ENCODE results near the gene EGFL8.
"Not testable (repeated sequence)": the region's sequence is repeated elsewhere in the genome, so short reads cannot be mapped to it uniquely, and the experiment has no call there.

The EGFL8 gene

GRCh38 chr6:32198345-32198696 lies 33.9 kb downstream of the EGFL8 start:
- DNase-seq, result no peak

- no peak for DNase-seq
Measured at GRCh38 chr6:32198866-32199265, 34.5 kb downstream of the EGFL8 start.

DNA sequence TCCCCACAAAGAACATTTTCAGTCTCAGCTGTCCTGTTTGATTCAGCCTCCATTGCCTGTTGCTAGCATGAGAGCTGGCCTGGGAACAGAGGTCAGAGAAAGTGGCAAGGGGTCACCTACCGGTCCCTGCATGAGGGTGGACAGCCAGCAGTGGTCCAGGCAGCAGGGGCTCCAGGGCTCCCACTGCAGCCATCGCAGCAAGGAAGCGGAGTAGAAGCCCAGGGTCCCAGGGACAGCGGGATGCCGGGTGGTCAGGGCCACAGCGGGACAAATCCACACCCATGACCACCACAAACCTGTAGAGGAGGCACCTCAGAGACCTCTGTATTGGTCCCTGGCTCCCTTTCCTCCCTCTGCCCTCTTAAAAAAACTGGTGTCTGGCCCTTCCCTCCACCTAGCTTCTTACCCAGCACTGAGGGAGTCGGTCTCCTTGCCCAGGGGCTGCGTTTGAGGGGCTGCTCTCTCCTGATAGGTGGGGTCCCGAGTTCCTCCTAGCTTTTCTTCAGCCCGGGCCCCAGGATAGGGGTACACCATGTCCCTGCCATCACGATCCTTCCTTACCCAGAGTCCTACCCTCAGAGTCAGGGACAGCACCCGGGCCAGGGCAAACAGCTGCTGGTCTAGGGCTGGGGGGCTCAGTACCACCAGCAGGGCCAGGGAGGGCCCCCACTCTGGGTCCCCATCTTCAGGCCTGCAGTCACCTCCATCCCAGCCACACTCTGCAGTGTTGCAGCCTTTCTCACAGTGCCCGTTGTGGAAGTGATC lies 36.5 kb downstream of the EGFL8 start:
- DNase-seq, result no peak

GRCh38 chr6:32202186-32202585 lies 37.8 kb downstream of the EGFL8 start:
- no peak for DNase-seq

GRCh38 chr6:32203426-32204267 lies 39.3 kb downstream of the EGFL8 start:
- DNase-seq, result no peak

GRCh38 chr6:32204268-32204715 lies 39.9 kb downstream of the EGFL8 start:
- DNase-seq, result no peak

- no peak for DNase-seq
Measured at GRCh38 chr6:32208996-32209395, 44.6 kb downstream of the EGFL8 start.

- no peak for DNase-seq
Measured at GRCh38 chr6:32210191-32210601, 45.8 kb downstream of the EGFL8 start.

- DNase-seq, result not testable (repeated sequence)
Measured at GRCh38 chr6:32211432-32211831, 47.0 kb downstream of the EGFL8 start.

- DNase-seq, result no peak
Measured at GRCh38 chr6:32212076-32212760, 47.8 kb downstream of the EGFL8 start.

- DNase-seq, result no peak
Measured at GRCh38 chr6:32213649-32214048, 49.3 kb downstream of the EGFL8 start.

GRCh38 chr6:32214126-32214525 lies 49.7 kb downstream of the EGFL8 start:
- DNase-seq, result no peak

DNA sequence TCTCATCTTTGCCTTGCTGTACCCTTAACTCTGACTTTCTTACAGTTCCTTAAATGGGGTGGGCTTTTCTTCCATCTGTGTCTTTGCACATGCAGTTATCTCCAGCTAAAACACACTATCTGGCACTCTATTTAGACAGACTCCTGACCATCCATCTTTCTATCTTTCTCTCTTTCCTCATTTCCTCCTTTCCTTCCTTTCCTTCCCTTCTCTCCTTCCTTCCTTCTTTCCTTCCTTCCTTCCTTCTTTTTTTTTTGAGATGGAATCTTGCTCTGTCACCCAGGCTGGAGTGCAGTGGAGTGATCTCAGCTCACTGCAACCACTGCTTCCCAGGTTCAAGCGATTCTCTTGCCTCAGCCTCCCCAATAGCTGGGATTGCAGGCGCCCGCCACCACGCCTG lies 51.2 kb downstream of the EGFL8 start:
- DNase-seq, result no peak

GRCh38 chr6:32216285-32216684 lies 51.9 kb downstream of the EGFL8 start:
- DNase-seq, result no peak

DNA sequence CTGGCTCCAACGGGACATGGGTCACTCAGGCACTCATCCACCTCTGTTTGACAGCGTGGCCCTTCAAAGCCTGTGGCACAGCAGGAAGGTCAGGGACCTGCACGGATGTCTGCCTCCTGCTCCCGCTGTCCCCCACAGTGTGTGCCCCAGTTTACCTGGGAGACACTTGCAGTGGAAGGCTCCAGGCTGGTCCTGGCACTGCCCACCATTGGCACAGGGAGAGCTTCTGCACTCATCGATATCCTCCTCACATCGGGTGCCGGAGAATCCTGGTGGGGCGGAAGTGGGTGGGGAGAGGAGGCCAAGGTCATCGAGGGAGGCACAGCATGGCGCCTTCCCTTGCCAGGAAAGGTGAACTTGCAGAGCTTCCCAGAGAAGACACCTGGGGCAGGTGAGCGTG lies 52.6 kb downstream of the EGFL8 start:
- no peak for DNase-seq
